Endodermal cell (in vitro differentiated cells): Measurements from ENCODE around the gene DOCK10. TPM values are rescaled to one million over a fixed set of nuclear protein-coding genes. Genes with fewer than 3 reads are reported as not detected.

Source experiments
- DNase-seq: peaks from one replicate; pipeline ENCODE4 v3.0.0-alpha.2; 2017
- H3K27ac ChIP-seq: 2 replicates; pipeline ENCODE4 v1.5.1; 2013; ENCODE audit warnings: mild to moderate bottlenecking, low read depth, low read length, moderate library complexity
- H3K27me3 ChIP-seq: 2 replicates; pipeline ENCODE4 v1.6.1; 2013; ENCODE audit warnings: mild to moderate bottlenecking, low read length, moderate library complexity; ENCODE audit not compliant: insufficient read depth, control insufficient read depth, poor library complexity, severe bottlenecking
- H3K36me3 ChIP-seq: 2 replicates; pipeline ENCODE4 v1.7.0; 2013; ENCODE audit warnings: mild to moderate bottlenecking, low read length, moderate library complexity; ENCODE audit not compliant: control insufficient read depth, insufficient read depth
- H3K4me1 ChIP-seq: one replicate; pipeline ENCODE4 v1.7.0; 2013; ENCODE audit warnings: low read length; ENCODE audit not compliant: control insufficient read depth, insufficient read depth
- H3K4me3 ChIP-seq: 2 replicates; pipeline ENCODE4 v1.5.1; 2013; ENCODE audit warnings: mild to moderate bottlenecking, low read length, moderate library complexity
- H3K9ac ChIP-seq: 2 replicates; pipeline ENCODE4 v1.6.1; 2013; ENCODE audit warnings: mild to moderate bottlenecking, low read length, moderate library complexity; ENCODE audit not compliant: poor library complexity, severe bottlenecking; ENCODE audit errors: extremely low read depth
- H3K9me3 ChIP-seq: 2 replicates; pipeline ENCODE4 v1.6.1; 2013; ENCODE audit warnings: mild to moderate bottlenecking, low read length, moderate library complexity; ENCODE audit not compliant: control insufficient read depth
- H3K27ac Mint-ChIP-seq: 2 replicates; pipeline ENCODE4 v1.8.0; 2020; ENCODE audit warnings: mixed read lengths
- H3K27me3 Mint-ChIP-seq: 2 replicates; pipeline ENCODE4 v1.8.0; 2021; ENCODE audit warnings: mild to moderate bottlenecking, mixed read lengths; ENCODE audit not compliant: insufficient read depth
- H3K36me3 Mint-ChIP-seq: 2 replicates; pipeline ENCODE4 v1.8.0; 2020; ENCODE audit warnings: low read depth, mixed read lengths
- H3K4me1 Mint-ChIP-seq: 2 replicates; pipeline ENCODE4 v1.8.0; 2020; ENCODE audit warnings: mixed read lengths
- H3K4me3 Mint-ChIP-seq: 2 replicates; pipeline ENCODE4 v1.8.0; 2020; ENCODE audit warnings: mild to moderate bottlenecking, moderate library complexity, mixed read lengths
- H3K9me3 Mint-ChIP-seq: 2 replicates; pipeline ENCODE4 v1.8.0; 2020; ENCODE audit warnings: mild to moderate bottlenecking, mixed read lengths
- WGBS, 2 experiments: methylation state at CpG; one replicate each; pipeline versions ENCODE4 v1.1.5 to v1.1.7; 2013; ENCODE audit warnings: missing lambda C conversion rate in 2 of 2, mixed read lengths in 1 of 2; ENCODE audit not compliant: insufficient coverage in 1 of 2, insufficient read length in 1 of 2; 5-methylcytosine and 5-hydroxymethylcytosine counted together
- total RNA-seq, 2 donors: library from RNA; stranded (reverse); fragmentation: NEBNext Ultra II Directional in 1 of 2; extraction: Animal tissue kit (Norgen Biotek cat#: 25700) in 1 of 2; gene quantifications; 2 replicates in 1 of 2; 3 replicates in 1 of 2; pipeline ENCODE4 v1.2.1, GENCODE V29; 2021
- TF ChIP-seq, protein P1 (sequence below): fragments of 200-600 bp; sonication (generic); conservative IDR thresholded peaks from 2 replicates; pipeline ENCODE4 v1.5.0; 2021; ENCODE audit warnings: antibody characterized with exemption, mild to moderate bottlenecking

DOCK10 gene
- total RNA-seq, 2 donors from 2014 or later: 0.44 to 1.4 TPM

GRCh38 chr2:224970311-224970710, 72.0 kb downstream of the DOCK10 start:
- H3K27ac ChIP-seq: no peak overlapping the region
- WGBS, 2 experiments: 90% methylated on average over 5 of the region's 5 CpGs
- H3K36me3 ChIP-seq: no peaks in the 10 kb centered on the region
- H3K9me3 ChIP-seq: no peaks in the 10 kb centered on the region
- no peaks in the 10 kb centered on the region for H3K9me3 Mint-ChIP-seq
- peaks cover 3% of the 10 kb centered on the region for H3K4me1 ChIP-seq
- H3K4me3 ChIP-seq: no peak overlapping the region
- no peak overlapping the region for H3K27ac Mint-ChIP-seq
- TF ChIP-seq, protein P1, sequence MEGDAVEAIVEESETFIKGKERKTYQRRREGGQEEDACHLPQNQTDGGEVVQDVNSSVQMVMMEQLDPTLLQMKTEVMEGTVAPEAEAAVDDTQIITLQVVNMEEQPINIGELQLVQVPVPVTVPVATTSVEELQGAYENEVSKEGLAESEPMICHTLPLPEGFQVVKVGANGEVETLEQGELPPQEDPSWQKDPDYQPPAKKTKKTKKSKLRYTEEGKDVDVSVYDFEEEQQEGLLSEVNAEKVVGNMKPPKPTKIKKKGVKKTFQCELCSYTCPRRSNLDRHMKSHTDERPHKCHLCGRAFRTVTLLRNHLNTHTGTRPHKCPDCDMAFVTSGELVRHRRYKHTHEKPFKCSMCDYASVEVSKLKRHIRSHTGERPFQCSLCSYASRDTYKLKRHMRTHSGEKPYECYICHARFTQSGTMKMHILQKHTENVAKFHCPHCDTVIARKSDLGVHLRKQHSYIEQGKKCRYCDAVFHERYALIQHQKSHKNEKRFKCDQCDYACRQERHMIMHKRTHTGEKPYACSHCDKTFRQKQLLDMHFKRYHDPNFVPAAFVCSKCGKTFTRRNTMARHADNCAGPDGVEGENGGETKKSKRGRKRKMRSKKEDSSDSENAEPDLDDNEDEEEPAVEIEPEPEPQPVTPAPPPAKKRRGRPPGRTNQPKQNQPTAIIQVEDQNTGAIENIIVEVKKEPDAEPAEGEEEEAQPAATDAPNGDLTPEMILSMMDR: no peak
- no peak overlapping the region for H3K4me3 Mint-ChIP-seq
- no peaks in the 10 kb centered on the region for H3K36me3 Mint-ChIP-seq
- H3K27me3 ChIP-seq: no peaks in the 10 kb centered on the region
- no peak for DNase-seq
- H3K9ac ChIP-seq: no peak overlapping the region
- H3K4me1 Mint-ChIP-seq: peaks cover 9% of the 10 kb centered on the region
- H3K27me3 Mint-ChIP-seq: no peaks in the 10 kb centered on the region

DNA sequence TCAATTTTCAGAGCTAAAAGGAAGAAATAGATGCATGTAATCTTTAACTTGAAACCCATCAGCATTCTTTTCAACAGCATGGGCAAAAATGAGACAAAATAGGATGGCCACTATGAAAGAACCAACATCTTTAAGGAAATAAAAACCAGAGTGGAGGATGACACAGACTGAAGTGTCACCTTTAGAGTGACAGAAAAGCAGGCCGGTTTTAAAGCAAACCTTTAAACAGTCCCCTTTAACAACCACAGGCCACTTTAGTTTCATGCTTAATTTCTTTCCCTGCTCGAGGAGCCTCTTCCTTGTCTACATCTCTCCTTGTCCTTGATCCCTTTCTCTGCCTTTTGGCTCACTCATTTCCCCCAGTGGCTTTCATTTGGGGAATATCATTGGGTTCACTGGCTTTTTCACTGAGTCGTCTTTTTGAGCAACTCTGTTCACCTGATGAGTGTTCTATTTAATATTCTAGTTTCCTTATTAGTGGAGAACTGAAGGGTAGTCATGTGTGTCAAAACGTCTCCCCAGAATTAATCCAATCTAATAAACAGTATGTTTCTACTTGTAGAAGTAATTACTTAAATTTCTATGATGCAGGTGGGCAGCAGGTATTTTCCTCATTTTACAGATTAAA, 72.5 kb downstream of the DOCK10 start:
- no peak overlapping the region for H3K27ac ChIP-seq
- no peak for DNase-seq
- WGBS, 2 experiments: 87 to 88% methylated on average over 2 to 3 of the region's 4 CpGs
- H3K4me3 ChIP-seq: no peak overlapping the region
- Mint-ChIP-seq H3K4me1 (peaks cover 9% of the 10 kb centered on the region), H3K27ac (no peak overlapping the region), H3K4me3 (no peak overlapping the region), H3K36me3 (no peaks in the 10 kb centered on the region), H3K27me3 (no peaks in the 10 kb centered on the region), H3K9me3 (no peaks in the 10 kb centered on the region)
- no peaks in the 10 kb centered on the region for H3K27me3 ChIP-seq
- peaks cover 3% of the 10 kb centered on the region for H3K4me1 ChIP-seq
- no peaks in the 10 kb centered on the region for H3K9me3 ChIP-seq
- TF ChIP-seq, protein P1: no peak
- no peaks in the 10 kb centered on the region for H3K36me3 ChIP-seq
- no peak overlapping the region for H3K9ac ChIP-seq

GRCh38 chr2:224969095-224969494, 73.2 kb downstream of the DOCK10 start:
- Mint-ChIP-seq H3K27me3 (no peaks in the 10 kb centered on the region), H3K4me1 (peaks cover 9% of the 10 kb centered on the region), H3K36me3 (no peaks in the 10 kb centered on the region), H3K4me3 (no peak overlapping the region), H3K27ac (no peak overlapping the region), H3K9me3 (no peaks in the 10 kb centered on the region)
- Histone ChIP-seq H3K36me3 (no peaks in the 10 kb centered on the region), H3K9me3 (no peaks in the 10 kb centered on the region), H3K4me1 (peaks cover 3% of the 10 kb centered on the region), H3K9ac (no peak overlapping the region), H3K4me3 (no peak overlapping the region), H3K27me3 (no peaks in the 10 kb centered on the region), H3K27ac (no peak overlapping the region)
- DNase-seq: no peak
- 91 to 92% methylated on average over 4 to 5 of the region's 5 CpGs for WGBS, 2 experiments
- TF ChIP-seq, protein P1: no peak
